ENCODE measurements around the gene WDR45.

GRCh38 chrX:49042581-49043219 lies 37.0 kb downstream of the WDR45 start:
- no peak for TF ChIP-seq POLR2A (IDR thresholded peaks at IDR 0.05)
- TF ChIP-seq CTCF (IDR thresholded peaks at IDR 0.05): no peak
